DND-41 (cell line): ENCODE measurements around the gene TBC1D19.

ENCODE experiments used
- ATAC-seq: fragments of 200-7000 bp; cut with Tn5 transposase; 3 replicates; pipeline ENCODE4 v1.9.1; 2021; ENCODE audit warnings: low read depth; ENCODE audit not compliant: insufficient read depth
- DNase-seq: peaks from one replicate; pipeline ENCODE4 v3.0.0-alpha.2; 2020
- H2AFZ ChIP-seq: 2 replicates; pipeline ENCODE4 v1.6.0; 2012; ENCODE audit warnings: low read depth, low read length
- H3K27ac ChIP-seq: 2 replicates; pipeline ENCODE4 v1.5.1; 2012; ENCODE audit warnings: low read length, inconsistent platforms
- H3K27me3 ChIP-seq: fragments of 200-600 bp; sonication (generic); 2 replicates; pipeline ENCODE4 v1.6.0; 2012; ENCODE audit warnings: low read length, mild to moderate bottlenecking, inconsistent platforms; ENCODE audit not compliant: insufficient read depth, poor library complexity
- H3K36me3 ChIP-seq: 2 replicates; pipeline ENCODE4 v1.5.1; 2012; ENCODE audit warnings: low read length, inconsistent platforms; ENCODE audit not compliant: insufficient read depth
- H3K4me1 ChIP-seq: 2 replicates; pipeline ENCODE4 v1.5.1; 2012; ENCODE audit warnings: mild to moderate bottlenecking, low read length; ENCODE audit not compliant: insufficient read depth
- H3K4me2 ChIP-seq: 2 replicates; pipeline ENCODE4 v1.6.0; 2012; ENCODE audit warnings: mild to moderate bottlenecking, moderate library complexity, low read length, inconsistent platforms; ENCODE audit not compliant: insufficient read depth
- H3K4me3 ChIP-seq, 2 experiments: fragments of 200-600 bp in 1 of 2; shearing (Covaris generic) in 1 of 2; 2 replicates each; pipeline ENCODE4 v1.5.1; 2012 to 2016; ENCODE audit warnings: inconsistent platforms in 2 of 2, low read length in 2 of 2, mild to moderate bottlenecking in 2 of 2, low read depth in 1 of 2, moderate library complexity in 1 of 2
- H3K79me2 ChIP-seq: 2 replicates; pipeline ENCODE4 v1.6.0; 2012; ENCODE audit warnings: low read length, inconsistent platforms; ENCODE audit not compliant: insufficient read depth
- H3K9ac ChIP-seq: 2 replicates; pipeline ENCODE4 v1.6.0; 2012; ENCODE audit warnings: low read depth, mild to moderate bottlenecking, inconsistent platforms, low read length, moderate library complexity
- H3K9me3 ChIP-seq: 2 replicates; pipeline ENCODE4 v1.5.1; 2012; ENCODE audit warnings: low read length, moderate library complexity, mild to moderate bottlenecking, inconsistent platforms; ENCODE audit not compliant: insufficient read depth, severe bottlenecking
- H4K20me1 ChIP-seq: 2 replicates; pipeline ENCODE4 v1.6.0; 2012; ENCODE audit warnings: low read length; ENCODE audit not compliant: insufficient read depth
- CTCF ChIP-seq: IDR thresholded peaks from 2 replicates; pipeline ENCODE4 v1.5.1; 2012; ENCODE audit warnings: borderline replicate concordance, low read length, moderate library complexity, mild to moderate bottlenecking; ENCODE audit not compliant: poor library complexity, severe bottlenecking; ENCODE audit errors: extremely low read depth
- EZH2 ChIP-seq: IDR thresholded peaks from 3 replicates; pipeline ENCODE4 v1.6.1; 2012; ENCODE audit warnings: borderline replicate concordance, low read depth, mild to moderate bottlenecking, moderate library complexity, low read length, inconsistent platforms; ENCODE audit not compliant: severe bottlenecking

Gene TBC1D19

GRCh38 chr4:26731351-26732035 lies 147.6 kb downstream of the TBC1D19 start:
- ATAC-seq (no peak), DNase-seq (no peak)
- TF ChIP-seq CTCF (no peak), EZH2 (no peak)
- Histone ChIP-seq H3K27ac (no peak overlapping the region), H3K36me3 (0 out of 2 replicates have a peak, but pooled peaks cover 3% of the 10 kb centered on the region), H3K9ac (no peak overlapping the region), H3K4me1 (no peaks in the 10 kb centered on the region), H4K20me1 (no peaks in the 10 kb centered on the region), H3K27me3 (no peaks in the 10 kb centered on the region), H2AFZ (no peak overlapping the region), H3K9me3 (no peaks in the 10 kb centered on the region), H3K4me3 (no peak overlapping the region), H3K79me2 (no peaks in the 10 kb centered on the region), H3K4me2 (no peak overlapping the region)

- Histone ChIP-seq H3K36me3 (no peaks in the 10 kb centered on the region), H3K9me3 (no peaks in the 10 kb centered on the region), H3K79me2 (no peaks in the 10 kb centered on the region), H3K27me3 (no peaks in the 10 kb centered on the region), H2AFZ (no peak overlapping the region), H3K4me2 (no peak overlapping the region), H3K27ac (no peak overlapping the region), H3K4me1 (no peaks in the 10 kb centered on the region), H4K20me1 (no peaks in the 10 kb centered on the region), H3K4me3 (no peak overlapping the region), H3K9ac (no peak overlapping the region)
- ATAC-seq (no peak), DNase-seq (no peak)
- TF ChIP-seq EZH2, result no peak
- no peak for TF ChIP-seq CTCF
Measured at GRCh38 chr4:26732356-26732755, 148.5 kb downstream of the TBC1D19 start.

- ATAC-seq, result no peak
- Histone ChIP-seq H4K20me1 (no peaks in the 10 kb centered on the region), H3K27me3 (no peaks in the 10 kb centered on the region), H3K4me3 (no peak overlapping the region), H3K27ac (no peak overlapping the region), H3K36me3 (no peaks in the 10 kb centered on the region), H3K79me2 (no peaks in the 10 kb centered on the region), H3K4me1 (no peaks in the 10 kb centered on the region), H3K9ac (no peak overlapping the region), H2AFZ (no peak overlapping the region), H3K4me2 (no peak overlapping the region), H3K9me3 (no peaks in the 10 kb centered on the region)
- no peak for DNase-seq
- TF ChIP-seq EZH2, result no peak
- no peak for TF ChIP-seq CTCF
Measured at GRCh38 chr4:26736621-26737020, 152.7 kb downstream of the TBC1D19 start.
